ENCODE measurements around the gene SHH.

GRCh38 chr7:155860840-155861479 is 48.7 kb upstream of the SHH start:
- TF ChIP-seq CTCF (conservative IDR thresholded peaks at IDR 0.05 in 1 of 2, IDR thresholded peaks at IDR 0.05 in 1 of 2; ENCODE audit: low read depth in 1 of 2, low read length in 2 of 2) (no peak), EZH2 (IDR thresholded peaks at IDR 0.05; ENCODE audit: low read length, missing control alignments) (no peak)
